GM19023 (cell line): ENCODE data around the gene SLIT3.

ENCODE experiments used
- ATAC-seq: cut with Tn5 transposase; IDR thresholded peaks from one replicate; pipeline ENCODE4 v1.9.1; 2021; ENCODE audit warnings: mild to moderate bottlenecking, moderate library complexity; ENCODE audit not compliant: unreplicated experiment

The SLIT3 gene

GRCh38 chr5:169049712-169050111, 251.2 kb downstream of the SLIT3 start:
- ATAC-seq, result no peak

GRCh38 chr5:169048181-169049125, 252.5 kb downstream of the SLIT3 start:
- no peak for ATAC-seq

DNA sequence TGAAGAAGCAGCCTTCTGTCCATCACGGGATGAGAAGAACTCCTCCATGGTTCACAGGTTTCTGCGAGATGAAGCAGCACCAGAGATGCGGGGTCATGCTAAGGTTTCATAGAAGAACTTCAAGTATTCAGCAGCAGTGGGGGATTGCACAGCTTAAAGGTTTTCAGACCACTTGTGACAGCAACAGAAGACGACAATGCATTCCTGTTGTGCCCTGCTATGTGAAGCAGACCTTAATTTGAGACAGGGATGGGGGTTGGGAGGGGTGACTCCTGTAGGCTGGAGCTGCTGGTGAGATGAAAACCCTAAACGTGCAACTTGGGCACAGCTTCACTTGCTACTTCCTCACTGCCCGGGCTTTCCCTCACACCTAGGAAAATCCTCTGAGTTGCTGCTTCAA, 256.0 kb downstream of the SLIT3 start:
- no peak for ATAC-seq

DNA sequence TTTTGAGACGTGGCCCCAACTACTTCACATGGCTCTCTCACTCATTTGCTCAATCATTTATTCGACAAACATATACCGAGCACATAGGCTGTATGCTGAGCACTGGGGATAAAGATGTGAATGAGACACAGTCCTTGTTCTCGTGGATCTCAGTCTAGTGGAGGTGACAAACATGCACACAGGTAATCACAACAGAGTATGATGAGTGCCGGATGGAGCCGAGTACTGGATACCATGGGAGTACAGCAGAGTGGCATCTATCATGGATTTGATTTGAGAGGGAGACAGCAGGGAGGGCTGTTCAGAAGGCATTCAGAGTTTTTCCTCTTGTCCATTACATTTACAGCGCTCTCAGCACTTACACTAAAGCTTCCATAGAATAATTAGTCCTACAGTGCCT, 259.8 kb downstream of the SLIT3 start:
- no peak for ATAC-seq

DNA sequence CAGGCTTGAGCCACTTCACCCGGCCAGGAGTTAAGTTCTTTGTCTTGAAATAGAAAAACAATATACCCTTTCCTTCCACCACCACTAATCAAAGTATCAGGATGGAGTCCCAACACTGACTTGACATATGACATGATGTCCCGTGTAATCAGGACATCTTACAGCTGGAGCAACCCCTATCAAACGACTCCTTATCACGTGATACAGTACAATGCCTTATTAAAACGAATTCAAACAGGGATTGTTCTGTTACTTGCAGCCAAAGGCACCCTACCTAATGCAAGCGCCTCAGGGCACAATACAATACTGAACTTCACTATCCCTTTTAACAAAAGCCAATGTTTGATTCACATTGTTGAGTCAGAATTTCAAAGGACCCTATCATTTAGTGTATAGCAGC, 261.3 kb downstream of the SLIT3 start:
- ATAC-seq, result no peak

DNA sequence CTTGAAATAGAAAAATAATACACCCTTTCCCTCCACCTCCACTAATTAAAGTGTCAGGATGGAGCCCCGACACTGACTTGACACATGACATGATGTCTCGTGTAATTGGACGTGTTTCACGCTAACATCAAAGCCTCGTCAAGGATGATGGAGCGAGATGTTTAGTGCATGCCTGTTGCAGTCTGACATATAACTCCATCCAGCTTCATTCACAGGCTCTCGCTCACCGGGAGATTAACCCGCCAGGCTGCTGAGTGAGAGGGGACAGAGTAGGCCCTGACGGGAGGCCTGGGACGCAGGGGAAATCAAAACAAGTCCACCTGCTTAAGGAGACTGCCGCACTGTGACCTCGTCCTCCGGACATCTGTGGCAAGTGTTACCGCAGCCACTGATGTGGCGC, 263.5 kb downstream of the SLIT3 start:
- ATAC-seq, result no peak

DNA sequence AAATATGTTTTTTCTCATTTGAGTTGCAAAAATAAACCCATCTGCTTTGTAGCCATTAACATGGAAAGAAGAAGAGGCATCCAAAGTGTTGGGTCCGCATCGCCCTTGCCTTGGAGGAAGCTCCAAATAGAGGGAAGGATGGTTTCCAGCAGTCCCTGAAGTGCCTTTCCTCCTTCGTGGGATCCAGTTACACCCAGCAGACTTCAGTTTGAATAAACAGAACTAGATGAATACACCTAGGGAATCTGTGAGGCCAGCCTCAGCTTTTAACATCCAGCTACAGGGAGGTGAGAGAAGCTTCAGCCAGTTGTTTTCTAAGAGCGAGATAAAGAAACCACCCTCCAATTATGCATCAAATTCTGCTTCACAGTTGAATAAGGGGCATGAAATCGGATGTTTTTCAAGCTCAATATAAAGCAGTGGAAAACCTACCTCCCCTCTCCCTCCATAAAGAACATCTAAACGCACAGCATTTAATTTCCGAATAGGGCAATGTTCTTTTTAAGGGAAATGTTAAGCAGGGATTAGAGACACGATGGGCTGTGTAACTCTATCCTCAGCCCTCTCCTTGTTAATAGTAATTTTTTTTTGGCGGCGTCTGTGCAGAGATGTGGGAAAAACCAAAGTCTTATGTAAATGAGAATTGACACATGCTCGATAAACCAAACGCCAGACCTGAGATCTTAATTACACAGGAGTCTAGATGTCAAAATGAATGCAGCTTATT, 264.7 kb downstream of the SLIT3 start:
- no peak for ATAC-seq

DNA sequence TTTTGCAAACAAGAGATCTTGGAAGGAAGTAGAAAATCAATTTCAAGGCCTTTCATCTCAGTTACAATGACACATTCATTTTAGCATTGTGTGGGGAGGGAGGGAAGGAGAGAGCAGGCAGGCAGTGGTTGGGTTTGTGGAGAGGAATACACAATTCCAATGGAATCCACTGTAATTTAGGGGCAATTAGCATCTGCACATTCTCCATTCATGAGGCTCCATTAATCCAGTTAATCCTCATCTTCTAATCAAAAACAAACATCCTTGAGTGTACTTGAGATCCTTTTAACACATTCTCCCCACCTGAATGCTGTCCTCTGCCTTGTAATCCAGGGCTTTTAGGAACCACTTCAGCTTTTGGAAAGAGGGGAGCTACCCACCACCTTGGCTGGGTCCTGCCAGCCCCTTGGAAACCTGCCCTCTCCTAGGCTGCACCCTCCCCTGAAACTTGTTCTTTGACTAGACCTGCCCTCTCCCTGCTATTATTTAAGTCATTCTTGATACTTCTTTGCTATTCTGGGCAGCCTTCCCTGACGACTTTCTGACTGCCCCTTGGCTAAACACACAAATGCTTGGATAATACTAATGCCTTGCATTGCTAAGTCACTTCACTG, 271.2 kb downstream of the SLIT3 start:
- ATAC-seq, result no peak

- no peak for ATAC-seq
Measured at GRCh38 chr5:169029037-169029436, 271.9 kb downstream of the SLIT3 start.

DNA sequence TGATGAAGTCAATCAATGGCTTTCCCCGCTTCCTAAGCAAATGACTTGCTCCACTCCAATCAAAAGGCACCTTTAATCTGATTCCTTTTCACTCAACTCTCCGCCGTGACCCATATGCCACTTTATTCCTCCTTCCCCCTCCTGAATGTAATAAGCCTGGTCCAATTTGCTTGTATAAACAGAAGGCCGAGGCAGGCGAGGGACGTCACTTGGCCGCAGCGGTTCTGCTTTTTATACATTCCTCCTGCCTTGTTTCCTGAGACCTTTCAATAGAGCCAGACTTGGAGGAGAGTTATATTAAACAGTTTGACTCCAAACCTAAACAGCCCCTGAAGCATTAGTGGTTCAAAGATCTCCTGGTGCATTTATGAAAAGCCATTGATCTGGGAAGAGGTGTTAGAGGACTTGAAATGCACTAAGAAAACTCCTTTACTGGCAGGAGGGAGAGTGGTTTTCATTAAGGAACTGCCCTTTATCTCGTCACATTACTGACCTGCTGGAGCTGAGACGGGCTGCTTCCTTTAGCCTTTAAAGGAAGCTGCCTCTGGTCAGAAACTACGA, 273.4 kb downstream of the SLIT3 start:
- ATAC-seq, result no peak

DNA sequence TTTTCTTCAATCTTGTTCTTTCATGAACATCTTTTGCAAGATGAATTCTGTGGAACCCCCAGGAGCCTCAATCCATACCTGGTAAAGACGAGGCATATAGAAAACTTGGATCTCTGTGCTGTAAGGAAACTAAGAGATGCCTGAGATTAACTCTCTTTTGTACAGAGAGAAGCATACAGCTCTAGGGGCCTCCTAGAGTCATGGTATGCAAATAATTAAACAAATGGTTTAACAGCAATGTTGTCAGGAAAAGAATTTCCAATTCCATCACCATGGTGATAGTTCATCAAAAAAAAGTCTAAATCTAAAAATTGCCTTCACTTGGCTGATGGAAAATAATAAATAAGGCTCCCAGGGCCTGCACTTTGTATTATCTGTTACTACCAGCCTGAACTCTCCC, 275.4 kb downstream of the SLIT3 start:
- ATAC-seq, result no peak

DNA sequence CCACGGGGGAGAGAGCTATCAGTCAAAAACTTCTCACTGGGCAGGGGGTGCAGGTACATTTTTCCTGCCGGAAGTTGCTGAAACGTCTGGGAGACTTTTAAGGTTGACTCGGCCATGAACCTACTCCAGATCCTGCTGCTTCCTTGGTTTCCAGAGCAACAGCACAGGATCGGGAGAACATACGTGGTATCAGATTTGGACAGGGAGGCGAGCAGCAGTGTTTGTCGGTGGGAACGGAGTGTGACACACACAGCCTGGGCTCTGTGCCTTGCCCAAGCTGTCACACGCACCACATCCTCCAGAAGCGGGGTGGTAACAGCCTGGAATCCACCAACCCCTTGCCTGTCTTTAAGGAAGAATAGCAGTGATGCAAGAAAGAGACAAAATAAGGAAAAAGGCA, 276.5 kb downstream of the SLIT3 start:
- ATAC-seq, result no peak

- ATAC-seq, result no peak
Measured at GRCh38 chr5:169022718-169023117, 278.2 kb downstream of the SLIT3 start.

- ATAC-seq, result no peak
Measured at GRCh38 chr5:169020102-169020501, 280.8 kb downstream of the SLIT3 start.

- ATAC-seq, result no peak
Measured at GRCh38 chr5:169018925-169019324, 282.0 kb downstream of the SLIT3 start.

DNA sequence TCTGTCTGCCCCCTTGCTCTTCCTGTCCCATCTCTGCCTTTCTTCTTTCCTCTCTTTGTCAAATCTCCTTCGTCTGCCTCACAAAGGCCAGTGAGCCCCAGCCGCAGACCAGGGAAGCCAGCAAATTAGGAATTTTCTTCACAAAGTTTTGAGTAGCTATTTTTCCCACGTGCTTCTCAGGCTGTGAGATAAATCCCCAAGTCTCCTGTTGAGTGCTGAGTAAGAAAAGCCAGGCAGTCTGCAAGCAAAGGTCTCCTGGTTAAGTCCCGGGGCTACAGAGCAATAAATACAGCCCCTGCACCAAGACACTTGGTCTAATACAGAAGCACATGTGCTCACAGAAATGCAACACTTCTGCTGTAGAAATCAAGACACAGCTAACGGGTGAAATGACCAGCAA, 284.9 kb downstream of the SLIT3 start:
- ATAC-seq, result no peak

DNA sequence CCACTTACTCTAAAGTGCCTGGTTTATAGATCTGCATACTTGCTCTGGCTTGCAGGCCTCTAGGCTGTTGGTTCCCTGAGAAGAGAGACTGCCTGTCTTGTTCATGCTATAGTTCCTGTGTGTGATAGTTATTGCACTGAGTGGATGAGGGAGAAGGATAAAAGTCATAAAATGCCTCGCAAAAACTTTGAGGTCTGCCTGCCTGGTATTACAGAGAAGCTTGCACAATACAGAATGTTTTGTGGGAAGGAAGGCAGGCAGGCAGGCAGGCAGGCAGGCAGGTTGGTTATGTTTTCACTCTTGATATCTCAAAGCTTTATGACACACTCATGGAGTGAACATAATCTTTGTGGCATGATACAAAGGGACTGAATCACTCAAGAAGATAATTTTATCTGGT, 287.1 kb downstream of the SLIT3 start:
- ATAC-seq, result no peak

- ATAC-seq, result no peak
Measured at GRCh38 chr5:169013208-169013728, 287.7 kb downstream of the SLIT3 start.

DNA sequence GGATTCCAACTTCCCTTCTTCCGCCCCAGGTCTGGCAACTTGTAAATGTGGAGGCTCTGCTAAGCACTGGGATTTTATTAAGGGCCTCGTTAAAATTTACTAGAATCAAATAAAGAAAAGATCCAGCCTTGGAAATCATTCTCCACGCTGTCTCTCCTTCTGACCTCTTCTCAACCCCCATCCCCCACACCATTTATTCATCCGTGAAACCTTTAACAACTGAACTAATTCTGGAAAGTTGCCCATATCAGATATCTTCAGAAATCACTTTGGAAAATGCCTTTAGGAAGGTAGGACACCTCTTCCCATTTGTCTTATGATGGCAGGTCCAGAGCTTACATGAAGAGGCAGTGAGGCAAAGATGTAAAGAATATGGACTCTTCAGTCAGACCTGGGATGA, 288.5 kb downstream of the SLIT3 start:
- no peak for ATAC-seq

GRCh38 chr5:169011451-169011850, 289.5 kb downstream of the SLIT3 start:
- ATAC-seq, result no peak

GRCh38 chr5:169011009-169011408, 289.9 kb downstream of the SLIT3 start:
- no peak for ATAC-seq
